ENCODE measurements around the gene SULT4A1. TPM values are rescaled to one million over a fixed set of nuclear protein-coding genes. Genes with fewer than 3 reads are reported as not detected.
A peak's percentile ranks its signal among the peaks of the same experiment; 100 is the strongest.

Gene SULT4A1
- total RNA-seq, 2 experiments from 2014 or later, result not detected

GRCh38 chr22:43885319-43885671 is 23.0 kb upstream of the SULT4A1 start:
- BruUV-seq (replicated peaks), result no TSS peak

GRCh38 chr22:43884600-43885318 is 22.4 kb upstream of the SULT4A1 start:
- peak overlapping the region; percentile 73; the same call in 1 of the 2 replicates for H2AFZ ChIP-seq (ENCODE audit: low read length)
- peak overlapping the region; percentile 50; the same call in 1 of the 2 replicates for H3K4me2 ChIP-seq (ENCODE audit: low read length)
- H4K20me1 ChIP-seq (ENCODE audit: insufficient read depth, low read length), result no peaks in the 10 kb centered on the region
- H3K9me3 ChIP-seq (ENCODE audit: low read length), result no peaks in the 10 kb centered on the region
- BruUV-seq (replicated peaks), result no TSS peak
- intact Hi-C loops (cut with micrococcal nuclease; ENCODE audit: unreplicated experiment), result loop anchor here (10.0 kb wide), 1 partner anchor 740 kb away; no protein-coding TSS in a partner anchor
- H3K27ac ChIP-seq (ENCODE audit: low read depth, low read length, poor library complexity, severe bottlenecking), result no peak overlapping the region
- TF ChIP-seq CTCF (conservative IDR thresholded peaks at IDR 0.05; ENCODE audit: low read length) (peak; percentile 85), EZH2phosphoT487 (IDR thresholded peaks at IDR 0.05; ENCODE audit: borderline replicate concordance, low read depth, low read length) (no peak)
- DNase-seq (ENCODE audit: low spot score), result peak; percentile 56
- ChIA-PET CTCF (ENCODE audit: unreplicated experiment) (no interaction called here), POLR2A (no interaction called here)
- H3K79me2 ChIP-seq (ENCODE audit: insufficient read depth, low read depth, low read length), result no peaks in the 10 kb centered on the region
- H3K9me2 ChIP-seq (ENCODE audit: insufficient read depth, low read length), result no peaks in the 10 kb centered on the region
- H3K36me3 ChIP-seq (ENCODE audit: insufficient read depth, low read length), result no peaks in the 10 kb centered on the region
- peaks cover 8% of the 10 kb centered on the region for H3K4me1 ChIP-seq (ENCODE audit: insufficient read depth, low read length, poor library complexity, severe bottlenecking)
- no peak overlapping the region for H3K4me3 ChIP-seq (ENCODE audit: low read depth, low read length, poor library complexity, severe bottlenecking)

More at GRCh38 chr22:43885319-43885671, 23.0 kb upstream of the SULT4A1 start:
- H2AFZ ChIP-seq (ENCODE audit: low read length), result no peak overlapping the region
- no peaks in the 10 kb centered on the region for H3K36me3 ChIP-seq (ENCODE audit: insufficient read depth, low read length)
- peaks cover 8% of the 10 kb centered on the region for H3K4me1 ChIP-seq (ENCODE audit: insufficient read depth, low read length, poor library complexity, severe bottlenecking)
- CTCF ChIA-PET (ENCODE audit: unreplicated experiment), result no interaction called here
- TF ChIP-seq CTCF (conservative IDR thresholded peaks at IDR 0.05; ENCODE audit: low read length) (peak; percentile 36; the same call in 1 of the 2 replicates), EZH2phosphoT487 (IDR thresholded peaks at IDR 0.05; ENCODE audit: borderline replicate concordance, low read depth, low read length) (no peak)
- H4K20me1 ChIP-seq (ENCODE audit: insufficient read depth, low read length), result no peaks in the 10 kb centered on the region
- POLR2A ChIA-PET, result no interaction called here
- no peak overlapping the region for H3K27ac ChIP-seq (ENCODE audit: low read depth, low read length, poor library complexity, severe bottlenecking)
- H3K79me2 ChIP-seq (ENCODE audit: insufficient read depth, low read depth, low read length), result no peaks in the 10 kb centered on the region
- intact Hi-C loops (cut with micrococcal nuclease; ENCODE audit: unreplicated experiment), result loop anchor here (10.0 kb wide), 1 partner anchor 740 kb away; no protein-coding TSS in a partner anchor
- DNase-seq (ENCODE audit: low spot score), result no peak
- no peak overlapping the region for H3K4me3 ChIP-seq (ENCODE audit: low read depth, low read length, poor library complexity, severe bottlenecking)
- no peak overlapping the region for H3K4me2 ChIP-seq (ENCODE audit: low read length)
- no peaks in the 10 kb centered on the region for H3K9me2 ChIP-seq (ENCODE audit: insufficient read depth, low read length)
- H3K9me3 ChIP-seq (ENCODE audit: low read length), result no peaks in the 10 kb centered on the region
